ENCODE results near the gene ADAP1.
A peak's percentile ranks its signal among the peaks of the same experiment; 100 is the strongest.
"Not testable (repeated sequence)": the region's sequence is repeated elsewhere in the genome, so short reads cannot be mapped to it uniquely, and the experiment has no call there.

The ADAP1 gene

DNA sequence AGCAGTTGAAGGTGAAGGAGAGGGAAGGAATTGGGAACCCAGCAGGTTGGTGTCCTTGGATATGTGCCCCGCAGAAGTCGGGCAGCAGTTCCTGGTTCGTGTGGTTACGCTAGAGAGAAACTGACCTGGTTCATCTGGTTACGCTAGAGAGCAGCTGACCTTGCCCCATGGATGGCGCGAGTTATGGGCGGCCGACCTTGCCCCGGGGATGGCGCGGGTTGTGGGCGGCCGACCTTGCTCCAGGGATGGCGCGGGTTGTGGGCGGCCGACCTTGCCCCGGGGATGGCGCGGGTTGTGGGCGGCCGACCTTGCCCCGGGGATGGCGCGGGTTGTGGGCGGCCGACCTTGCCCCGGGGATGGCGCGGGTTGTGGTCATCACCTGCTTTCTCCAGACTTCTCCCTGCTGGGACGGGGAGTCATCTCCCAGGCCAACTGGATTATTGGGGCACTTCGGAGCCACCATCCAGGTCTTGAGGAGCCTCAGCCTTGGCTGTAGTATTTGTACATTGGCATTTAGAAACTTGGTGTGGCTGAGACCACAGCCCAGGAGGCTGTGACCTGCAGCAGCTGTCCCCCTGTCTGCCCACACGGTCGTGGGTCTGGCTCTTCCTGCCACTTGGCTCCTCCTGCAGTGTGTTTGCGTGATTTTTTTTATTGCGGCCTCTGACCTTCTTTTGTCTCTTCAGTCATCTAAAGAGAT, 72.0 kb downstream of the ADAP1 start:
- DNase-seq (ENCODE audit: low read depth), result no peak

- DNase-seq (ENCODE audit: low read depth), result no peak
Measured at GRCh38 chr7:881441-882234, 72.8 kb downstream of the ADAP1 start.

DNA sequence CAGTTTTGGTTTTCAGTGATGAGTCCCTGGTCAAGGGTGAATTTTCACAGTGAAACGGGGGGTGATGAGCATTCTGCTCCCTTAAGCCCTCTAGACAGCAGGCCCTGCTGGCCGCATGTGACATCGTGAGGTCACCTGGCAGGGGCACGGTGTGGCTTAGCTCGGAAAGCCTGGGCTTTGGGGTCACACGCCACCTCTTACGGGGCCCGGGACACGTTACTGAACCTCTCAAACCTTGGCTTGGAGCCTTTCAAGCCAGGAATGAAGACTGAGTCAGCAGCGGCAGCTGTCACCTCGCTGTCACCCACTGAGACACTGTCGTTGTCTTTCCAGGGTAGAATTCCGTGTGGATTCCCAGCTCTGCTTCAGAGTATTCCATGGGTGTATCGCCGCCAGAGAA, 74.0 kb downstream of the ADAP1 start:
- DNase-seq (ENCODE audit: low read depth), result no peak

GRCh38 chr7:879706-880105, 74.8 kb downstream of the ADAP1 start:
- DNase-seq (ENCODE audit: low read depth), result no peak

- no peak for DNase-seq (ENCODE audit: low read depth)
Measured at GRCh38 chr7:879093-879492, 75.4 kb downstream of the ADAP1 start.

- no peak for DNase-seq (ENCODE audit: low read depth)
Measured at GRCh38 chr7:877312-878232, 76.9 kb downstream of the ADAP1 start.

DNA sequence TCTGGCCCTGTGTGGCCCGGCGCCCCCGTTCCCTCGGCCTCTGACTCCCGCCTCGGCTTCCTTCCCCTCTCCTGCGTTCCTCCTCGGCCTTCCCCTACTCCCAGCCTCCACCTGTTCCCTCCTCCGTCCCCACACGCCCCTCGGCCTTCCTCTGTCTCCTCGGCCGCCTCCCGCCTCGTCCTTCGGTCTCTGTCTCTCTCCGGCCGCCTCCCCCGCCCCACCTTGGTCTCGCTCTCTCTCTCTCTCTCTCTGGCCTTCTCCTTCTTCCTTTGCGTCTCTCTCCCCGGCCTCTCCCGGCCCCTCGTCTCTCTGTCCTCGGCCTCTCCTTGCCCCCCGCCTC, 77.5 kb downstream of the ADAP1 start:
- no peak for DNase-seq (ENCODE audit: low read depth)

GRCh38 chr7:876077-876971, 78.2 kb downstream of the ADAP1 start, which contains the start of gene GET4:
GET4 (plus strand) TSS chr7:876554; CDS start chr7:876646, 92 bp downstream.
- peak; percentile 93 for DNase-seq (ENCODE audit: low read depth)

DNA sequence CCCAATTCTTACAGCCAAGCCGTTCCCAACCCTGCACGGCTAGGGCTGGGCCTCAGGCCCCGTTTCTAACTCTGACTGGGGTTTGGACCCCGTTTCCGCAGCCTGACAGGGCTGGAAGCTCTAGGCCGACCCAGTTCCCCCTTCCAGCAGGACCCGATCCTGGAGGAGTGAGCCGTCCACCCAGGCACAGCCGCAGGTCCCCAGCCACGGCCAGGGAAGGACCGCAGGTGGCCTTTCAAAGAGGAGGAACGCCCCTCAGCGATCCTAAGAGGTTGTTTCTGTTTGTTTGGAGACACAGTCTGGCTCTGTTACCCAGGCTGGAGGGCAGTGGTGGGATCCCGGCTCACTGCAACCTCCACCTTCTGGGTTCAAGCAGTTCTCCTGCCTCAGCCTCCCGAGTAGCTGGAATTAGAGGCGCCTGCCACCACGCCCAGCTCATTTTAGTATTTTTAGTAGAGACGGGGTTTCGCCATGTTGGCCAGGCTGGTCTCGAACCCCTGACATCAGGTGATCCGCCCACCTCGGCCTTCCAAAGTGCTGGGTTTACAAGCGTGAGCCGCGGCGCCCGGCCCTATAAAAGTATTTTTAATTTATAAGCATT, 78.9 kb downstream of the ADAP1 start:
- DNase-seq (ENCODE audit: low read depth), result no peak

DNA sequence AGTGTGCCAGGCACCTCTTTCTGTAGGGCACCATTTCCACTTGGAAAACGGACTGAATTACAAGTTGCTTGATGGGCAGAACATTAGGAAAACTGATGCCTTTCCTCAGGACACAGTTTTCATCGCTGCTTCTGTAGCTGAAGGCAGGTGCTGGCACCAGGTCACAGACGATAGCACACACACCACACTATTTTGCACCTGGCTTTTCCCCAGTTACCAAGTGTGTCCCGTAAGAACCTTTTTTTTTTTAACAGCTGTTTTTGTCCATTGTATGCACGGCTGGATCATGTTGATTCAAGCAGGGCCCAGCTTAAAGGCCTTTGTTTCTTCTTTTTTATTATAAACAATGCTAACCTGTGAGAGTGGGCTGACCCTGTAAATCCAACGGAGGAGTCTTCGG, 79.4 kb downstream of the ADAP1 start:
- no peak for DNase-seq (ENCODE audit: low read depth)

- no peak for DNase-seq (ENCODE audit: low read depth)
Measured at GRCh38 chr7:874031-874749, 80.3 kb downstream of the ADAP1 start.

DNA sequence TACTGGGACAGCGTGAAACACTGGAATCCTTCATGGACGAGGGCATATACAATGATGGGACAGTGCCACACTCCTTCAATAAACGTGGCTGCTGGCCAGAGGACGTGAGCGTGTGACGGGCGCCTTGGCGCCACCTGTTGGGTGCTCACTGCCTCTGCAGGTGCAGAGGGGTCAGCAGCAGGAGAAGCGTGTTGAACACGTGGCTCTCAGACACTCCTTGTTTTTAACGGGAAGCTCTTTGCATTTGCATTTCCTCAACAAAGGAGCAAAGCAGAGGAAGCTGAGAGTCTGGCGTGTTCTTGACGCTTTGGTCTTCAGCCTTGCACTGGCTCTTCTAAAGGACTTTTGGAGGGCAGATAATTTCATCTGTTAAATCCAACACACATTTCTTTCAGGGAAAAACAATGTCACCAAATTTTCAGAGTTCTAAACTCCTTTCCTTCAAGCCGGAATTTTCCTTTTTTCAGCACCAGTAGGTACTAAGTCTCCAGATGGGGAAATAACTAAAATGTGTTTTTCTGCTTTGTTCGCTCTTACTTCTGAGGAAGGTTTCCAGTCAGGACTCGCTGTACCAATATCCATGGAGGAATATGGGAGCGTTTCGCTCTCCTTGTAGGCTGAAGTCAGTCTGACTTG, 81.0 kb downstream of the ADAP1 start:
- DNase-seq (ENCODE audit: low read depth), result peak; percentile 51

GRCh38 chr7:872685-873084, 81.8 kb downstream of the ADAP1 start:
- not testable (repeated sequence) for DNase-seq (ENCODE audit: low read depth)

DNA sequence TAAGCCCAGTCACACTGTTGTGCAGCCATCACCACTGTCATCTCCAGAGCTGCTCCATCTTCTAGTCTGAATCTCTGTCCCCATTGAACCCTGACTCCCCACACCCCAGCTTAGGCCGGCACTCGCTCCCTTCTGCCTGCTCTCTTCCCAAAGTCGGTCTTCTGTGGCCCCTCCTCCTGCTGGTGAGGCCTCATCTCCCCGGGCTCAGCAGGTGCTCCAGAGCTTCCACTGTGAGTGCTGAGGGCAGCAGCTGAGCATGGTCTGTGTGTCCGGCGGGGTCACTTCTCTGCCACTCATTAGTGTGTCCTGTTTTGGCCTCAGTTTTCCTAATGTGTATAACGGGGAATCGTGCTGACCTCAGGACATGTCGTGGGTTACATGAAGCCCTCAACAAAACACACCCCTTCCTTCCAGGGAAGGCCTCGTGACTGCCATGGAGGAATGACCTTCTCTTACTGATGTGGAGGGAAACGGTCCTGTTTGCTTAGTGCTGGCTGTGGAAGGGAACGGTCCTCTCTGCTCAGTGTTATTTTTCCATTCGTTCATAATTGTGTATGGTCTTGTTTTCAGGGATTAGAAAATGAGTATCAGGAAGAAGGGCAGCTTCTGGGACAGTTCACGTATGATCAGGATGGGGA, 82.5 kb downstream of the ADAP1 start:
- DNase-seq (ENCODE audit: low read depth), result no peak

DNA sequence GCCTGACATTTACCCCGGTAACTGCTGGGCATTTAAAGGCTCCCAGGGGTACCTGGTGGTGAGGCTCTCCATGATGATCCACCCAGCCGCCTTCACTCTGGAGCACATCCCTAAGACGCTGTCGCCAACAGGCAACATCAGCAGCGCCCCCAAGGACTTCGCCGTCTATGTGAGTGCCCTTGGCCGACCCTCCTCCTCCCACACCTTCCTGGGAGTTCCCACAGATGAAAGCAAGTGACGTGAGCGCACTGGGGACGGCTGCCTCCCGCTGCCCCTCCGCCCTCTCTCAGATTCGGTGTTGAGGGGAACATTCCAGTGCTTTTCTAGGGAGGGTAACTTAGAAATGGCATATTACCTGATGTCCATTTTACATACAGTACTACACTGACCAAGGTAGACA, 85.1 kb downstream of the ADAP1 start:
- no peak for DNase-seq (ENCODE audit: low read depth)

GRCh38 chr7:868189-868486, 86.3 kb downstream of the ADAP1 start:
- no peak for DNase-seq (ENCODE audit: low read depth)

DNA sequence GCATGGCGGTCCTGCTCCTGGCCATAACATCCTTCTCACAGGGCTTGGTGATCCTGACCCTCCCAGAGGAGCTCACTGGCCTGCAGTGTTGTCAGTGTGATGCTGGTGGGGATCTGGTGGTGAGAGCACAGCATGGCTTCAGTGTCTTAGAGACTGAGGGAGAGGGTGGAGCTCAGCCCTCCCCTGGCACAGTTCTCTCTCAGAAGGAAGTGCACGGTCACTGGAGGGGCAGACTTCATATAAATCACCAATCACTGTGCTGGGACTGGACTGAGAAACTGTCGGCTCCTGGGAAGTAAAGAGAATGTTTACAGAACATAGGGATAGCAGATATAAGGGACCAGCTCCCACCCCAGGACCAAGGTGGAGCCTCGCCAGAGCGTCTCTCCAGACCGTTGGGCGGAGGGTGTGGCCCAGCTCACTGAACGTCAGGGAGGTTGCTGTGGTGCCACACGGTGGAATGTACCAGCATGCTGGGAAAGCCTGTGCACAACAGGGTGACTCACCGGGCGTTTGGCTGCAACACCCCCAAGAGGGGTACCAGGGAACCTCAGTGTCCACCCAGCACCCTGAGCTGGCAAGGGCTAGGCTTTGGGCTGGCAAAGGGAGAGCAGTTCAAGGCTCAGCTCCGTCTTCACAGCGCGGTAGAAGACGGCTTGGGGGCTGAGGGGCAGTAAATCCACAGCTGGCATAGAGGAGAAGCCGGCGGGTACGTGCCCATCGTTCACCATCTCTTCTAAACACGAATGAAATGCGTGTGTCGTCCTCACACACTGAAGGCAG, 86.9 kb downstream of the ADAP1 start:
- no peak for DNase-seq (ENCODE audit: low read depth)

DNA sequence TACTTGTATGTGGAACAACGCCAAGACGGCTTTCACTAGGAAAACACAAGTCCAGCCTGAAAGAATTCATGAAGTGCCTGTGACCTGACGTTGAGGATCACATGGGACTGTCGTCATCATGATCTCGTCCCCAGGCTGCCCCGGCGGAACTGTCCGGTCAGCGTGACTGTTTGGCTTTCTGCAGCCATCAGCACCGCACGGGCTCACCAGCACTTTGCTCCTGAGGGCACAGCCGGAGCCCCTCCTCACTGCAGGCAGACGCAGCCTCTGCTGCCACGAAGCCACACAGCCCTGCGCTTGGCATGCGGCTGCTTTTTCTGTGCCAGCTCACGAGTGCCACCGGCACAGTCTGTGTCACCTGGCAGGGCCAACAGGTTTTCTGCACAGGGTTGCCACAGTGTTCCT, 87.5 kb downstream of the ADAP1 start:
- DNase-seq (ENCODE audit: low read depth), result no peak

DNA sequence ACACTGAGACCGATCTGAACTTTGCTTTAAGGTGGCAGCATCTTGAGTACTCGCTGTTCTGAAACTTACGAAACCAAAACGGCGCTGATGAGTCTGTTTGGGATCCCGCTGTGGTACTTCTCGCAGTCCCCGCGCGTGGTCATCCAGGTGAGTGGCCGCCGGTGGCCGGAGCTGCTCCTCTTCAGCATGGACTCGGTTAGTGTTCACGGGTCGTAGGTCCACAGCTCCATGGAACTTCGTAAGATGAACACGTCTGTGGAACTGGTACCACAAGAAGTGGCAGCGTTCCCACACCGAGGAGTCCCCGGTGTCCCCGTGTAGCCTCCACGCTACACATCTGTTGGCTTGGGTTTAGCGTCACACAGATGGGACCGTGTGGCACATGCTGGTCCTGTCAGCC, 88.6 kb downstream of the ADAP1 start:
- DNase-seq (ENCODE audit: low read depth), result no peak
